Peyer's patch (tissue), 4 donors: Measurements from ENCODE around the gene RXFP4. TPM values are rescaled to one million over a fixed set of nuclear protein-coding genes. Genes with fewer than 3 reads are reported as not detected.

ENCODE experiments used
- DNase-seq, 3 donors: peaks; one replicate each; pipeline ENCODE4 v3.0.0-alpha.2; 2017 to 2019
- H3K27ac ChIP-seq, 4 donors: fragments of 200-600 bp; sonication (generic); one replicate each; pipeline ENCODE4 v1.5.1; 2016 to 2019
- H3K27me3 ChIP-seq, 2 donors: fragments of 200-600 bp; sonication (generic); one replicate each; pipeline ENCODE4 v1.5.1; 2019
- H3K36me3 ChIP-seq, 3 donors: fragments of 200-600 bp; sonication (generic); one replicate each; pipeline ENCODE4 v1.5.1; 2016 to 2019
- H3K4me1 ChIP-seq, 4 donors: fragments of 200-600 bp; sonication (generic); one replicate each; pipeline ENCODE4 v1.5.1; 2016 to 2019
- H3K4me3 ChIP-seq, 4 donors: fragments of 200-600 bp; sonication (generic); 1 replicate in 3 of 4; 2 replicates in 1 of 4; pipeline ENCODE4 v1.5.1; 2016 to 2019; ENCODE audit warnings: mild to moderate bottlenecking in 1 of 4
- H3K9me3 ChIP-seq, 4 donors: fragments of 200-600 bp; sonication (generic); one replicate each; pipeline ENCODE4 v1.5.1; 2016 to 2019; ENCODE audit warnings: mild to moderate bottlenecking in 1 of 4
- CTCF ChIP-seq, 6 experiments: fragments of 450-650 bp in 4 of 6; fragments of 200-600 bp in 2 of 6; sonication (generic) in 1 of 6; IDR thresholded peaks; one replicate each; pipeline ENCODE4 v1.5.1; 2017 to 2019; ENCODE audit warnings: antibody characterized with exemption in 6 of 6, mild to moderate bottlenecking in 3 of 6, moderate library complexity in 1 of 6
- POLR2A ChIP-seq, 2 donors: fragments of 450-650 bp; IDR thresholded peaks; one replicate each; pipeline ENCODE4 v1.5.1; 2017; ENCODE audit warnings: antibody characterized with exemption in 2 of 2, mild to moderate bottlenecking in 2 of 2, moderate library complexity in 2 of 2
- total RNA-seq, 4 donors: library from RNA; depleted of rRNA; stranded (reverse); fragments of >200 nt; gene quantifications; one replicate each; pipeline ENCODE4 v1.1.0, GENCODE V29; 2016

RXFP4 gene
- total RNA-seq, 4 donors from 2014 or later = 2.3 TPM; not detected in 3

GRCh38 chr1:155932487-155932886 is 9.0 kb upstream of the RXFP4 start:
- TF ChIP-seq CTCF (IDR thresholded peaks at IDR 0.05) = no peak
- TF ChIP-seq POLR2A (IDR thresholded peaks at IDR 0.05) = no peak
- Histone ChIP-seq H3K4me1 (peaks cover 0 to 48% (median 12%) of the 10 kb centered on the region in 4 donors), H3K27ac (peak overlapping the region in 1 of 4 donors; percentile 64)

GRCh38 chr1:155933591-155934096 is 7.8 kb upstream of the RXFP4 start:
- Histone ChIP-seq H3K4me1 (peaks cover 0 to 48% (median 12%) of the 10 kb centered on the region in 4 donors), H3K27me3 (no peaks in the 10 kb centered on the region), H3K36me3 (peaks cover 0 to 33% (median 0%) of the 10 kb centered on the region in 3 donors), H3K4me3 (peak overlapping the region; percentile 66 to 79 (median 77)), H3K9me3 (no peaks in the 10 kb centered on the region), H3K27ac (peak overlapping the region; percentile 83 to 92 (median 91))
- no peak for DNase-seq
- TF ChIP-seq CTCF (IDR thresholded peaks at IDR 0.05) = no peak
- TF ChIP-seq POLR2A (IDR thresholded peaks at IDR 0.05) = no peak

More at GRCh38 chr1:155932487-155932886, 9.0 kb upstream of the RXFP4 start:
- no peaks in the 10 kb centered on the region for H3K27me3 ChIP-seq
- H3K9me3 ChIP-seq = no peaks in the 10 kb centered on the region
- peak overlapping the region in 2 of 4 donors; percentile 78 to 79 for H3K4me3 ChIP-seq
- peaks cover 0 to 44% (median 0%) of the 10 kb centered on the region in 3 donors for H3K36me3 ChIP-seq
- DNase-seq = peak in 1 of 3 donors; percentile 10

- H3K36me3 ChIP-seq = peaks cover 0 to 26% (median 0%) of the 10 kb centered on the region in 3 donors
- peaks cover 0 to 43% (median 12%) of the 10 kb centered on the region in 4 donors for H3K4me1 ChIP-seq
- peak; percentile 94 to 98 (median 95) for DNase-seq
- TF ChIP-seq CTCF (IDR thresholded peaks at IDR 0.05) = peak in 3 of 6 experiments; percentile 30 to 42 (median 30)
- peak; percentile 99 for TF ChIP-seq POLR2A (IDR thresholded peaks at IDR 0.05)
- H3K27me3 ChIP-seq = no peaks in the 10 kb centered on the region
- H3K4me3 ChIP-seq = peak within 1 kb of the TSS; percentile 66 to 79 (median 77)
- no peaks in the 10 kb centered on the region for H3K9me3 ChIP-seq
- H3K27ac ChIP-seq = peak within 1 kb of the TSS; percentile 83 to 92 (median 91)
Measured at GRCh38 chr1:155934097-155934935, 7.1 kb upstream of the RXFP4 start, which contains the start of gene KHDC4. Gene KHDC4 (minus strand): TSS chr1:155934413. CDS start chr1:155934373, 40 bp downstream.

- no peak for DNase-seq
- H3K9me3 ChIP-seq = no peaks in the 10 kb centered on the region
- peaks cover 0 to 21% (median 0%) of the 10 kb centered on the region in 3 donors for H3K36me3 ChIP-seq
- H3K4me3 ChIP-seq = peak overlapping the region; percentile 66 to 79 (median 77)
- H3K27ac ChIP-seq = peak overlapping the region; percentile 83 to 92 (median 91)
- TF ChIP-seq CTCF (IDR thresholded peaks at IDR 0.05) (no peak), POLR2A (IDR thresholded peaks at IDR 0.05) (no peak)
- H3K4me1 ChIP-seq = peaks cover 0 to 40% (median 16%) of the 10 kb centered on the region in 4 donors
- H3K27me3 ChIP-seq = no peaks in the 10 kb centered on the region
Measured at GRCh38 chr1:155934936-155935590, 6.4 kb upstream of the RXFP4 start.

- Histone ChIP-seq H3K27ac (no peak overlapping the region), H3K4me1 (peaks cover 0 to 38% (median 23%) of the 10 kb centered on the region in 4 donors), H3K27me3 (no peaks in the 10 kb centered on the region), H3K9me3 (no peaks in the 10 kb centered on the region), H3K4me3 (no peak overlapping the region), H3K36me3 (peaks cover 0 to under 1% (median 0%) of the 10 kb centered on the region in 3 donors)
- TF ChIP-seq CTCF (IDR thresholded peaks at IDR 0.05) (peak; percentile 26 to 86 (median 68)), POLR2A (IDR thresholded peaks at IDR 0.05) (no peak)
- peak in 1 of 3 donors; percentile 61 for DNase-seq
Measured at GRCh38 chr1:155938220-155938627, 3.2 kb upstream of the RXFP4 start.
